HepG2 (cell line): ENCODE measurements around the gene PCIF1. TPM values are rescaled to one million over a fixed set of nuclear protein-coding genes. Genes with fewer than 3 reads are reported as not detected.
A peak's percentile ranks its signal among the peaks of the same experiment; 100 is the strongest.

Experiments
- ARID3A ChIP-seq: IDR thresholded peaks from 2 replicates; pipeline ENCODE4 v1.6.1; 2012; ENCODE audit warnings: low read depth, low read length, improper control_type of control experiment
- BHLHE40 ChIP-seq: IDR thresholded peaks from 2 replicates; pipeline ENCODE4 v1.6.1; 2011; ENCODE audit warnings: low read length, improper control_type of control experiment
- FOXO4 ChIP-seq: sonication (generic); formaldehyde crosslinking; conservative IDR thresholded peaks from 2 replicates; pipeline ENCODE4 v1.8.1; 2023; ENCODE audit warnings: missing genetic modification reagents
- GLMP ChIP-seq: sonication (generic); formaldehyde crosslinking; IDR thresholded peaks from 2 replicates; pipeline ENCODE4 v1.9.0; 2021; ENCODE audit warnings: missing genetic modification reagents, mild to moderate bottlenecking, borderline replicate concordance
- HCFC1 ChIP-seq: fragments of 150-350 bp; IDR thresholded peaks from 2 replicates; pipeline ENCODE4 v1.6.1; 2014; ENCODE audit warnings: low read depth, low read length
- HDAC1 ChIP-seq: sonication (generic); formaldehyde crosslinking; IDR thresholded peaks from 2 replicates; pipeline ENCODE4 v1.5.1; 2020; ENCODE audit warnings: mild to moderate bottlenecking, missing genetic modification reagents
- IRF1 ChIP-seq: sonication (generic); formaldehyde crosslinking; IDR thresholded peaks from 2 replicates; pipeline ENCODE4 v1.4.0; 2020; ENCODE audit warnings: low read depth, mild to moderate bottlenecking, missing genetic modification reagents
- KDM3A ChIP-seq: IDR thresholded peaks from 2 replicates; pipeline ENCODE4 v1.6.1; 2018; ENCODE audit warnings: low read depth, missing compliant biosample characterization
- KMT2B ChIP-seq: IDR thresholded peaks from 2 replicates; pipeline ENCODE4 v1.6.1; 2016; ENCODE audit warnings: missing genetic modification reagents, missing compliant biosample characterization
- NFRKB ChIP-seq: fragments of 450-650 bp; IDR thresholded peaks from 2 replicates; pipeline ENCODE4 v1.6.1; 2017
- POLR2G ChIP-seq: fragments of 200-400 bp; formaldehyde crosslinking; IDR thresholded peaks from 2 replicates; pipeline ENCODE4 v1.6.1; 2018; ENCODE audit warnings: mild to moderate bottlenecking, low read depth, low read length, moderate library complexity
- RNF2 ChIP-seq: fragments of 450-650 bp; conservative IDR thresholded peaks from 2 replicates; pipeline ENCODE4 v1.6.1; 2016; ENCODE audit warnings: low read depth
- RORA ChIP-seq: sonication (generic); formaldehyde crosslinking; IDR thresholded peaks from 2 replicates; pipeline ENCODE4 v1.5.0; 2020; ENCODE audit warnings: mild to moderate bottlenecking, missing genetic modification reagents, moderate library complexity
- TBP ChIP-seq: sonication (generic); formaldehyde crosslinking; IDR thresholded peaks from 2 replicates; pipeline ENCODE4 v1.5.0; 2020; ENCODE audit warnings: missing genetic modification reagents
- YEATS4 ChIP-seq: sonication (generic); formaldehyde crosslinking; IDR thresholded peaks from 2 replicates; pipeline ENCODE4 v1.4.0; 2020; ENCODE audit warnings: missing genetic modification reagents, borderline replicate concordance
- ZMAT3 ChIP-seq: sonication (generic); formaldehyde crosslinking; conservative IDR thresholded peaks from 2 replicates; pipeline ENCODE4 v1.7.0; 2021; ENCODE audit warnings: missing genetic modification reagents
- ZNF251 ChIP-seq: sonication (generic); formaldehyde crosslinking; IDR thresholded peaks from 2 replicates; pipeline ENCODE4 v1.9.0; 2021; ENCODE audit warnings: mild to moderate bottlenecking, missing genetic modification reagents
- ZNF275 ChIP-seq: sonication (generic); formaldehyde crosslinking; IDR thresholded peaks from 2 replicates; pipeline ENCODE4 v1.8.0; 2022; ENCODE audit warnings: missing genetic modification reagents, mild to moderate bottlenecking, inconsistent platforms, borderline replicate concordance
- ZNF577 ChIP-seq: sonication (generic); formaldehyde crosslinking; IDR thresholded peaks from 2 replicates; pipeline ENCODE4 v1.4.0; 2020; ENCODE audit warnings: mild to moderate bottlenecking, low read depth, missing genetic modification reagents, borderline replicate concordance
- ZNF710 ChIP-seq: sonication (generic); formaldehyde crosslinking; IDR thresholded peaks from 2 replicates; pipeline ENCODE4 v1.5.0; 2020; ENCODE audit warnings: mild to moderate bottlenecking, missing genetic modification reagents, borderline replicate concordance
- ZNF761 ChIP-seq: sonication (generic); formaldehyde crosslinking; conservative IDR thresholded peaks from 2 replicates; pipeline ENCODE4 v1.4.0; 2020; ENCODE audit warnings: mild to moderate bottlenecking, missing genetic modification reagents
- polyA plus RNA-seq, 8 experiments: library from polyadenylated mRNA; depleted of rRNA in 3 of 8; stranded (reverse) in 7 of 8; unstranded in 1 of 8; fragments of >200 nt; fragmentation: Illumina TruSeq in 4 of 8; extraction: Trizol in 4 of 8; gene quantifications; 2 replicates each; pipeline versions ENCODE4 v1.2.1 to v1.2.3, GENCODE V29; 2011 to 2016; ENCODE audit warnings: low read depth in 4 of 8, missing spikeins in 1 of 8, mixed read lengths in 1 of 8; ENCODE audit not compliant: insufficient read depth in 1 of 8
- total RNA-seq, 5 experiments: library from RNA; depleted of rRNA; stranded (reverse); fragments of >200 nt; fragmentation: Illumina TruSeq; extraction: Trizol; gene quantifications; 2 replicates each; pipeline ENCODE4 v1.2.3, GENCODE V29; 2016; ENCODE audit warnings: low read depth in 1 of 5

Gene PCIF1
- total and polyA plus RNA-seq, 2 of the 13 experiments (the other 11 are each of a cell fraction or from before 2014, with no cell fraction given), result 20.9 to 24.4 TPM

GRCh38 chr20:45909817-45910669, 24.4 kb upstream of the PCIF1 start (continued):
- TF ChIP-seq ZNF761 (0 out of 2 replicates have a peak, but pooled peaks have one; percentile 25), FOXO4 (CRISPR knock-in tag) (peak; percentile 85; the same call in 1 of the 2 replicates), YEATS4 (0 out of 2 replicates have a peak, but pooled peaks have one; percentile 26), ZNF710 (CRISPR knock-in tag) (no peak), ZNF577 (CRISPR knock-in tag) (no peak), RNF2 (0 out of 2 replicates have a peak, but pooled peaks have one; percentile 17), KDM3A (CRISPR knock-in tag) (no peak), ARID3A (no peak), ZMAT3 (CRISPR knock-in tag) (0 out of 2 replicates have a peak, but pooled peaks have one; percentile 52), KMT2B (0 out of 2 replicates have a peak, but pooled peaks have one; percentile 10), HDAC1 (CRISPR knock-in tag) (peak; percentile 43; the same call in 1 of the 2 replicates), BHLHE40 (no peak), NFRKB (no peak), POLR2G (no peak), HCFC1 (no peak), TBP (no peak), GLMP (CRISPR knock-in tag) (no peak), ZNF251 (no peak), ZNF275 (CRISPR knock-in tag) (0 out of 2 replicates have a peak, but pooled peaks have one; percentile 31), RORA (CRISPR knock-in tag) (no peak), IRF1 (no peak)
